ENCODE measurements around the gene PLEKHA6. TPM values are rescaled to one million over a fixed set of nuclear protein-coding genes. Genes with fewer than 3 reads are reported as not detected.

Gene PLEKHA6
- total and polyA plus RNA-seq, 10 donors, result 0.47 to 6.5 (median 2.7) TPM

DNA sequence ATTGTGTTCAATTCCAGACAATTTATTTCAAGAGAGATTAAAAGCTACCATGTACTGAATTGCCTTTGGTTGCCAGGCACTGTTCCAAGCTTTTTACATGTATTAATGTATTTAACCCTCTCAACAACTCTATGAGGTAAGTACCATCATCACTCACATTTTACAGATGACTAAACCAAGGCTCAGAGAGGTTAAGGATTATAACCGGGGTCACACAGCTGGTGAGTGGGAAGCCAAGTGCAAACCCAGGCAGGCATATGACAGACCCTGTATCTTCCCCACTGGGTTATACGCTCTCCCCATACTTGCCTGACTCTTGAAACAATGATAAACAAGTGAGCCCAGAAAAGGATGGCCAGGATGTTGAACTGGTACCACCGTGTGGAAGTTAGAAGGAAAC lies 16.5 kb downstream of the PLEKHA6 start:
- H3K27ac ChIP-seq, result no peak overlapping the region
- H3K27me3 ChIP-seq (replicated peaks in 1 of 7), result no peaks in the 10 kb centered on the region
- TF ChIP-seq POLR2A (IDR thresholded peaks at IDR 0.05), result no peak
- TF ChIP-seq POLR2AphosphoS5 (IDR thresholded peaks at IDR 0.05), result no peak
- TF ChIP-seq, protein P1, sequence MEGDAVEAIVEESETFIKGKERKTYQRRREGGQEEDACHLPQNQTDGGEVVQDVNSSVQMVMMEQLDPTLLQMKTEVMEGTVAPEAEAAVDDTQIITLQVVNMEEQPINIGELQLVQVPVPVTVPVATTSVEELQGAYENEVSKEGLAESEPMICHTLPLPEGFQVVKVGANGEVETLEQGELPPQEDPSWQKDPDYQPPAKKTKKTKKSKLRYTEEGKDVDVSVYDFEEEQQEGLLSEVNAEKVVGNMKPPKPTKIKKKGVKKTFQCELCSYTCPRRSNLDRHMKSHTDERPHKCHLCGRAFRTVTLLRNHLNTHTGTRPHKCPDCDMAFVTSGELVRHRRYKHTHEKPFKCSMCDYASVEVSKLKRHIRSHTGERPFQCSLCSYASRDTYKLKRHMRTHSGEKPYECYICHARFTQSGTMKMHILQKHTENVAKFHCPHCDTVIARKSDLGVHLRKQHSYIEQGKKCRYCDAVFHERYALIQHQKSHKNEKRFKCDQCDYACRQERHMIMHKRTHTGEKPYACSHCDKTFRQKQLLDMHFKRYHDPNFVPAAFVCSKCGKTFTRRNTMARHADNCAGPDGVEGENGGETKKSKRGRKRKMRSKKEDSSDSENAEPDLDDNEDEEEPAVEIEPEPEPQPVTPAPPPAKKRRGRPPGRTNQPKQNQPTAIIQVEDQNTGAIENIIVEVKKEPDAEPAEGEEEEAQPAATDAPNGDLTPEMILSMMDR (IDR thresholded peaks at IDR 0.05 in 8 of 11, conservative IDR thresholded peaks at IDR 0.05 in 3 of 11), result no peak
- H3K4me1 ChIP-seq, result peaks cover 0 to 4% (median 0%) of the 10 kb centered on the region in 6 donors
- H3K36me3 ChIP-seq, result no peaks in the 10 kb centered on the region
- no peak overlapping the region for H3K4me3 ChIP-seq
- intact Hi-C loops (cut with DNase I; ENCODE audit: low total_unique reads), result no loop called here
- H3K9me3 ChIP-seq, result no peaks in the 10 kb centered on the region
- WGBS, 5 donors, result 79 to 90% (median 83%) methylated on average over 3 of the region's 3 CpGs
- DNase-seq, result no peak

DNA sequence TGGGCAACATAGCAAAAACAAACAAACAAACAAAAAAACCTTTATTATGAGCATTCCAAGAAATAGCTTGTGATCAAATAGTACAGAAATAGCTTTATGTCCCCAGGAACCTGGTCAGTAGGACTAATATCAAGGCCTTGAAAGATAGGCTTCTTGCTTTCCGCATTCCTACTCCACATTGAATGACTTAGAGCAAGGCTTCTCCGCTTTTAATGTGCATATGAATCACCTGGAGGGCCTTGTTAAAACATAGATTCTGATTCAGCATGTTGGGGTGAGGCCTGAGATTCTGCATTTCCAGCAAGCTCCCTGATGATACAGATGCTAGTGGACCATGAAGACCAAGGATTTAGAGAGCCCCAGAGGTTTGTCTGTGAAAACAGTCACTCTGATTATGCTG lies 17.4 kb downstream of the PLEKHA6 start:
- Histone ChIP-seq H3K36me3 (no peaks in the 10 kb centered on the region), H3K4me1 (no peaks in the 10 kb centered on the region), H3K27me3 (replicated peaks in 1 of 7) (no peaks in the 10 kb centered on the region), H3K4me3 (no peak overlapping the region), H3K27ac (no peak overlapping the region), H3K9me3 (no peaks in the 10 kb centered on the region)
- TF ChIP-seq, protein P1 (IDR thresholded peaks at IDR 0.05 in 8 of 11, conservative IDR thresholded peaks at IDR 0.05 in 3 of 11), result no peak
- no peak for TF ChIP-seq POLR2AphosphoS5 (IDR thresholded peaks at IDR 0.05)
- intact Hi-C loops (cut with DNase I; ENCODE audit: low total_unique reads), result no loop called here
- 89 to 94% (median 90%) methylated on average over 2 of the region's 2 CpGs for whole genome bisulfite sequencing, 5 donors
- DNase-seq, result no peak

GRCh38 chr1:204341380-204341779 lies 18.3 kb downstream of the PLEKHA6 start:
- no peak for TF ChIP-seq POLR2A (IDR thresholded peaks at IDR 0.05)
- TF ChIP-seq POLR2AphosphoS5 (IDR thresholded peaks at IDR 0.05), result no peak
- TF ChIP-seq, protein P1 (IDR thresholded peaks at IDR 0.05 in 8 of 11, conservative IDR thresholded peaks at IDR 0.05 in 3 of 11), result no peak
- no peak for DNase-seq
- H3K4me3 ChIP-seq, result no peak overlapping the region
- H3K4me1 ChIP-seq, result no peaks in the 10 kb centered on the region
- no peaks in the 10 kb centered on the region for H3K9me3 ChIP-seq
- intact Hi-C loops (cut with DNase I; ENCODE audit: low total_unique reads), result no loop called here
- H3K36me3 ChIP-seq, result no peaks in the 10 kb centered on the region
- H3K27me3 ChIP-seq (replicated peaks in 1 of 7), result no peaks in the 10 kb centered on the region
- H3K27ac ChIP-seq, result no peak overlapping the region

DNA sequence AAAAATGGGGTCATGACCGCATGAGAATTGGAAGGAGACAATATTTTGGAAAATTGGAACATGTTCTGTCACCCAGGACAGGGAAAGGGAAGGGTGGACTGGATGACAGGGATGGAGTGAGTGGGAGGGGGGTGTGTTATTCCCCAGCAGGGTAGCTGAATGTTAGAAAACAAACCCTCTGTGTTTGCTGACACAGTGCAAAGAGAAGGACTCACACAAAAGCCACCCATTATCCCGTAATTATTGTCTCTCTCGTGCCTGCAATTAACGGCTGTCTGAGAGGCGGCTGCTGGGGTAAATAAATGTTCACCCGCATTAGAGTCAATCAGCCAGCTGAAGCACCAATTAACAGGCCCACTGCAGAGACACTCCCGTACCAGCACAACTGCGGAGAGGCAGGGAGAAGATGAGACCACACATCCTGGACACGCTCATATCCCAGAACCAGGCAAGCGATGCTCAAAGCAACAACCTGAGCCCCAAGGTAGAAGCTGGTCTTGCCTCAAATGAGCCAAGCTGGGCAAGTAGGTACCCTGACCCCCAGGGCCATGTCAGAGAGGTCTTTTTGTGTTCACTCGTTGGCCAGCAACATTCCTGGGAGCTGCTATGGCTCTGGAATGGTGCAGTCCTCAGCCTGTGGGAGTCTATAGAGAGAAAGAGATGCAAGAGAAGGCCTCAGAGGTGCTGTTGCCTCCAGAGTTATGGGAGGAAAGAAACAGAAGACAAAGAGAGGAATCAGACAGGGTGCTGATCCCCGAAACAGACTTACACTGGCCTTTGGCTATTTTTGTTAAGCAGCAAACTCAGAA lies 19.4 kb downstream of the PLEKHA6 start:
- DNase-seq, result no peak
- Histone ChIP-seq H3K9me3 (no peaks in the 10 kb centered on the region), H3K4me1 (no peaks in the 10 kb centered on the region), H3K36me3 (no peaks in the 10 kb centered on the region), H3K27ac (no peak overlapping the region), H3K27me3 (replicated peaks in 1 of 7) (no peaks in the 10 kb centered on the region), H3K4me3 (no peak overlapping the region)
- TF ChIP-seq POLR2A (IDR thresholded peaks at IDR 0.05) (no peak), POLR2AphosphoS5 (IDR thresholded peaks at IDR 0.05) (no peak)
- TF ChIP-seq, protein P1 (IDR thresholded peaks at IDR 0.05 in 8 of 11, conservative IDR thresholded peaks at IDR 0.05 in 3 of 11), result no peak
- WGBS, 5 donors, result 83 to 91% (median 87%) methylated on average over 11 to 12 of the region's 12 CpGs
- intact Hi-C loops (cut with DNase I; ENCODE audit: low total_unique reads), result no loop called here
